WTC11 (cell line): Measurements from ENCODE around the gene SPATA6. TPM values are rescaled to one million over a fixed set of nuclear protein-coding genes. Genes with fewer than 3 reads are reported as not detected.

ENCODE experiments used
- ATAC-seq: fragments of 200-7000 bp; cut with Tn5 transposase; 2 replicates; pipeline ENCODE4 v1.10.0; 2021; ENCODE audit warnings: mild to moderate bottlenecking, moderate library complexity
- CTCF ChIA-PET: fragments of 300-600 bp; sonication (Branson Sonifier 250); formaldehyde crosslinking; loops from one replicate; lab custom pipeline; 2021; ENCODE audit warnings: antibody characterized with exemption; lab: Charles Lee
- POLR2A ChIA-PET: fragments of 350-600 bp; sonication (Branson Sonifier 250); formaldehyde crosslinking; loops from one replicate; lab custom pipeline; 2021; ENCODE audit warnings: antibody characterized with exemption; lab: Charles Lee
- DNase-seq: peaks from one replicate; pipeline ENCODE4 v3.0.0; 2021; ENCODE audit warnings: low spot score
- H3K27ac Mint-ChIP-seq: 2 replicates; pipeline ENCODE4 v1.8.0; 2021; ENCODE audit warnings: mixed read lengths
- H3K27me3 Mint-ChIP-seq: 2 replicates; pipeline ENCODE4 v1.8.0; 2021; ENCODE audit warnings: low read depth, mild to moderate bottlenecking, moderate library complexity, mixed read lengths
- H3K36me3 Mint-ChIP-seq: 2 replicates; pipeline ENCODE4 v1.8.0; 2021; ENCODE audit warnings: mixed read lengths
- H3K4me1 Mint-ChIP-seq: 2 replicates; pipeline ENCODE4 v1.8.0; 2022; ENCODE audit warnings: mixed read lengths
- H3K4me3 Mint-ChIP-seq: 2 replicates; pipeline ENCODE4 v1.8.0; 2021; ENCODE audit warnings: mild to moderate bottlenecking, moderate library complexity, mixed read lengths
- H3K9me3 Mint-ChIP-seq: 2 replicates; pipeline ENCODE4 v1.8.0; 2021; ENCODE audit warnings: mixed read lengths
- ATF1 ChIP-seq: sonication (generic); formaldehyde crosslinking; IDR thresholded peaks from 2 replicates; pipeline ENCODE4 v1.8.1; 2023; ENCODE audit warnings: mild to moderate bottlenecking, moderate library complexity, missing genetic modification reagents
- ATF6 ChIP-seq: sonication (generic); formaldehyde crosslinking; IDR thresholded peaks from 2 replicates; pipeline ENCODE4 v1.8.1; 2023; ENCODE audit warnings: mild to moderate bottlenecking, missing genetic modification reagents
- ERG ChIP-seq: fragments of 250-450 bp; sonication (Bioruptor Pico); IDR thresholded peaks from 2 replicates; pipeline ENCODE4 v1.8.0; 2021; ENCODE audit warnings: mild to moderate bottlenecking
- ETV6 ChIP-seq: sonication (generic); formaldehyde crosslinking; IDR thresholded peaks from 2 replicates; pipeline ENCODE4 v1.8.1; 2022; ENCODE audit warnings: mild to moderate bottlenecking, missing genetic modification reagents
- FOXK1 ChIP-seq: sonication (generic); formaldehyde crosslinking; IDR thresholded peaks from 2 replicates; pipeline ENCODE4 v1.8.0; 2022; ENCODE audit warnings: mild to moderate bottlenecking, moderate library complexity, missing genetic modification reagents
- FOXP1 ChIP-seq: sonication (generic); formaldehyde crosslinking; IDR thresholded peaks from 2 replicates; pipeline ENCODE4 v1.8.0; 2022; ENCODE audit warnings: missing genetic modification reagents, mild to moderate bottlenecking, moderate library complexity, borderline replicate concordance
- JUN ChIP-seq: sonication (generic); formaldehyde crosslinking; IDR thresholded peaks from 2 replicates; pipeline ENCODE4 v1.8.0; 2023; ENCODE audit warnings: mild to moderate bottlenecking, missing genetic modification reagents
- KAT7 ChIP-seq: sonication (generic); formaldehyde crosslinking; IDR thresholded peaks from 2 replicates; pipeline ENCODE4 v1.8.1; 2023; ENCODE audit warnings: missing genetic modification reagents, mild to moderate bottlenecking, borderline replicate concordance
- NFATC4 ChIP-seq: fragments of 250-450 bp; sonication (Bioruptor Pico); IDR thresholded peaks from 2 replicates; pipeline ENCODE4 v1.9.0; 2021; ENCODE audit warnings: mild to moderate bottlenecking
- NFE2L1 ChIP-seq: sonication (generic); formaldehyde crosslinking; IDR thresholded peaks from 2 replicates; pipeline ENCODE4 v1.8.1; 2023; ENCODE audit warnings: missing genetic modification reagents
- NFYB ChIP-seq: sonication (generic); formaldehyde crosslinking; conservative IDR thresholded peaks from 2 replicates; pipeline ENCODE4 v1.8.0; 2022; ENCODE audit warnings: low read depth, missing genetic modification reagents
- NR1H2 ChIP-seq: sonication (generic); formaldehyde crosslinking; IDR thresholded peaks from 2 replicates; pipeline ENCODE4 v1.9.0; 2021; ENCODE audit warnings: mild to moderate bottlenecking, moderate library complexity, missing genetic modification reagents
- OVOL2 ChIP-seq: fragments of 250-450 bp; sonication (Bioruptor Pico); IDR thresholded peaks from 2 replicates; pipeline ENCODE4 v1.9.0; 2021; ENCODE audit warnings: mild to moderate bottlenecking, borderline replicate concordance
- RELA ChIP-seq: sonication (generic); formaldehyde crosslinking; IDR thresholded peaks from 2 replicates; pipeline ENCODE4 v1.8.1; 2022; ENCODE audit warnings: missing genetic modification reagents, mild to moderate bottlenecking, borderline replicate concordance
- TEAD4 ChIP-seq: sonication (generic); formaldehyde crosslinking; IDR thresholded peaks from 2 replicates; pipeline ENCODE4 v1.8.0; 2022; ENCODE audit warnings: mild to moderate bottlenecking, missing genetic modification reagents
- TP53 ChIP-seq: sonication (generic); formaldehyde crosslinking; IDR thresholded peaks from 2 replicates; pipeline ENCODE4 v1.8.1; 2023; ENCODE audit warnings: mild to moderate bottlenecking, missing genetic modification reagents
- ZBTB43 ChIP-seq: sonication (generic); formaldehyde crosslinking; IDR thresholded peaks from 2 replicates; pipeline ENCODE4 v1.8.1; 2023; ENCODE audit warnings: mild to moderate bottlenecking, missing genetic modification reagents
- ZMAT4 ChIP-seq: fragments of 250-450 bp; sonication (Bioruptor Pico); IDR thresholded peaks from 2 replicates; pipeline ENCODE4 v1.9.0; 2021; ENCODE audit warnings: mild to moderate bottlenecking
- ZNF219 ChIP-seq: sonication (generic); formaldehyde crosslinking; IDR thresholded peaks from 2 replicates; pipeline ENCODE4 v1.8.0; 2023; ENCODE audit warnings: missing genetic modification reagents, mild to moderate bottlenecking, borderline replicate concordance
- ZNF423 ChIP-seq: fragments of 250-450 bp; sonication (Bioruptor Pico); IDR thresholded peaks from 2 replicates; pipeline ENCODE4 v2.1.2; 2022; ENCODE audit warnings: mild to moderate bottlenecking, moderate library complexity
- ZNF425 ChIP-seq: fragments of 250-450 bp; sonication (Bioruptor Pico); conservative IDR thresholded peaks from 2 replicates; pipeline ENCODE4 v1.9.0; 2021; ENCODE audit warnings: mild to moderate bottlenecking
- ZNF671 ChIP-seq: fragments of 250-450 bp; sonication (Bioruptor Pico); IDR thresholded peaks from 2 replicates; pipeline ENCODE4 v1.8.0; 2021; ENCODE audit warnings: mild to moderate bottlenecking
- total RNA-seq: library from RNA; stranded (reverse); gene quantifications from 3 replicates; pipeline ENCODE4 v1.2.3, GENCODE V29; 2021

Gene SPATA6
- total RNA-seq, 1 experiment from 2014 or later, result 17.7 TPM

GRCh38 chr1:48251323-48251722 lies 220.7 kb downstream of the SPATA6 start (continued):
- TF ChIP-seq ZNF425 (CRISPR knock-in tag) (no peak), ZNF423 (CRISPR knock-in tag) (no peak), ETV6 (CRISPR knock-in tag) (no peak), NFE2L1 (CRISPR knock-in tag) (no peak)

GRCh38 chr1:48250572-48250971 lies 221.4 kb downstream of the SPATA6 start:
- H3K36me3 Mint-ChIP-seq, result no peaks in the 10 kb centered on the region
- no peak for ATAC-seq
- TF ChIP-seq ZMAT4 (CRISPR knock-in tag) (no peak), FOXP1 (CRISPR knock-in tag) (no peak), NR1H2 (no peak), ZNF425 (CRISPR knock-in tag) (no peak), KAT7 (CRISPR knock-in tag) (no peak), JUN (no peak), FOXK1 (CRISPR knock-in tag) (no peak), TEAD4 (no peak), RELA (CRISPR knock-in tag) (no peak), ZNF219 (CRISPR knock-in tag) (no peak), TP53 (no peak), ZBTB43 (CRISPR knock-in tag) (no peak), ZNF671 (CRISPR knock-in tag) (no peak), OVOL2 (CRISPR knock-in tag) (no peak), ERG (CRISPR knock-in tag) (no peak), NFATC4 (CRISPR knock-in tag) (no peak), ATF1 (CRISPR knock-in tag) (no peak), NFYB (CRISPR knock-in tag) (no peak), ATF6 (no peak)
- H3K9me3 Mint-ChIP-seq, result no peaks in the 10 kb centered on the region
- H3K27me3 Mint-ChIP-seq, result no peaks in the 10 kb centered on the region; the same call in 1 of the 2 replicates
- POLR2A ChIA-PET, result no interaction called here
- H3K4me3 Mint-ChIP-seq, result no peak overlapping the region
- DNase-seq, result no peak
- CTCF ChIA-PET, result interaction anchor here (1.0 to 2.0 kb wide), 5 partner anchors 12 to 280 kb away, joined by 3 to 10 read pairs (median 3); no protein-coding TSS in a partner anchor
- peaks cover 8% of the 10 kb centered on the region for H3K4me1 Mint-ChIP-seq
- no peak overlapping the region for H3K27ac Mint-ChIP-seq
